CD4-positive, alpha-beta T cell (primary cell): ENCODE measurements around the gene CTCFL. TPM values are rescaled to one million over a fixed set of nuclear protein-coding genes. Genes with fewer than 3 reads are reported as not detected.

Source experiments
- ATAC-seq: fragments of 200-7000 bp; cut with Tn5 transposase; one replicate; pipeline ENCODE4 v1.10.0; 2022; ENCODE audit warnings: mild to moderate bottlenecking; ENCODE audit not compliant: poor library complexity
- CTCF ChIA-PET: fragments of 350-600 bp; sonication (Branson Sonifier 250); formaldehyde crosslinking; loops from one replicate; lab custom pipeline; 2021; ENCODE audit warnings: antibody characterized with exemption, inconsistent platforms; lab: Charles Lee
- POLR2A ChIA-PET: fragments of 350-600 bp; sonication (Branson Sonifier 250); formaldehyde crosslinking; loops from one replicate; lab custom pipeline; 2021; ENCODE audit warnings: antibody characterized with exemption, inconsistent platforms; lab: Charles Lee
- DNase-seq, 14 experiments: peaks; one replicate each; pipeline ENCODE4 v3.0.0-alpha.2; 2013 to 2020; ENCODE audit warnings: mixed read lengths in 2 of 14
- H3K27ac ChIP-seq, 2 donors: one replicate each; pipeline versions ENCODE4 v1.5.1 to v1.7.0; 2013; ENCODE audit warnings: low read length in 2 of 2, low read depth in 1 of 2, mild to moderate bottlenecking in 1 of 2
- H3K27me3 ChIP-seq, 2 experiments: 1 replicate in 1 of 2; 2 replicates in 1 of 2; pipeline versions ENCODE4 v1.6.1 to v1.7.0; 2013; ENCODE audit warnings: low read length in 2 of 2, control low read depth in 1 of 2, mild to moderate bottlenecking in 1 of 2, moderate library complexity in 1 of 2; ENCODE audit not compliant: insufficient read depth in 2 of 2, control insufficient read depth in 1 of 2
- H3K36me3 ChIP-seq: one replicate; pipeline ENCODE4 v1.6.1; 2013; ENCODE audit warnings: low read length, control low read depth; ENCODE audit not compliant: insufficient read depth
- H3K4me1 ChIP-seq: one replicate; pipeline ENCODE4 v1.6.1; 2013; ENCODE audit warnings: low read length, control low read depth; ENCODE audit not compliant: insufficient read depth
- H3K4me3 ChIP-seq: one replicate; pipeline ENCODE4 v1.5.1; 2013; ENCODE audit warnings: mild to moderate bottlenecking, low read length, moderate library complexity
- H3K9me3 ChIP-seq, 2 experiments: 1 replicate in 1 of 2; 2 replicates in 1 of 2; pipeline versions ENCODE4 v1.6.1 to v1.7.0; 2013; ENCODE audit warnings: low read length in 2 of 2, mild to moderate bottlenecking in 2 of 2, control low read depth in 1 of 2, moderate library complexity in 1 of 2; ENCODE audit not compliant: control insufficient read depth in 1 of 2, insufficient read depth in 1 of 2
- H3K27ac Mint-ChIP-seq: one replicate; pipeline ENCODE4 v1.8.0; 2020; ENCODE audit warnings: mixed read lengths
- H3K27me3 Mint-ChIP-seq: one replicate; pipeline ENCODE4 v1.8.0; 2021; ENCODE audit warnings: mixed read lengths
- H3K36me3 Mint-ChIP-seq: one replicate; pipeline ENCODE4 v1.8.0; 2021; ENCODE audit warnings: low read depth, mixed read lengths
- H3K4me1 Mint-ChIP-seq: one replicate; pipeline ENCODE4 v1.8.0; 2021; ENCODE audit warnings: low read depth, mixed read lengths
- H3K4me3 Mint-ChIP-seq: one replicate; pipeline ENCODE4 v1.8.0; 2020; ENCODE audit warnings: mild to moderate bottlenecking, mixed read lengths
- H3K9me3 Mint-ChIP-seq: one replicate; pipeline ENCODE4 v1.8.0; 2020; ENCODE audit warnings: mixed read lengths
- intact Hi-C, 2 experiments: fragments of 100-400 bp; cut with DNase I in 1 of 2; cut with micrococcal nuclease in 1 of 2; formaldehyde crosslinking; loops; one replicate each; pipeline versions ENCODE4 v1.15.1 to v1.9.0; 2023 to 2025; cut with DNase I, micrococcal nuclease
- total RNA-seq, 174 experiments: library from RNA in 2 of 174; stranded (reverse) in 2 of 174; gene quantifications; one replicate each; pipeline ENCODE4 v1.2.3 and lab custom pipeline; 2021 to 2026
- TF ChIP-seq, protein P1 (sequence below): fragments of 200-600 bp; IDR thresholded peaks from one replicate; pipeline ENCODE4 v1.8.0; 2022; ENCODE audit warnings: antibody characterized with exemption, mild to moderate bottlenecking

Gene CTCFL
- total RNA-seq, 2 experiments from 2014 or later, result not detected

- H3K4me1 Mint-ChIP-seq, result no peaks in the 10 kb centered on the region
- H3K36me3 Mint-ChIP-seq, result no peaks in the 10 kb centered on the region
- ATAC-seq (no peak), DNase-seq (no peak)
- H3K4me1 ChIP-seq, result no peaks in the 10 kb centered on the region
- TF ChIP-seq, protein P1, sequence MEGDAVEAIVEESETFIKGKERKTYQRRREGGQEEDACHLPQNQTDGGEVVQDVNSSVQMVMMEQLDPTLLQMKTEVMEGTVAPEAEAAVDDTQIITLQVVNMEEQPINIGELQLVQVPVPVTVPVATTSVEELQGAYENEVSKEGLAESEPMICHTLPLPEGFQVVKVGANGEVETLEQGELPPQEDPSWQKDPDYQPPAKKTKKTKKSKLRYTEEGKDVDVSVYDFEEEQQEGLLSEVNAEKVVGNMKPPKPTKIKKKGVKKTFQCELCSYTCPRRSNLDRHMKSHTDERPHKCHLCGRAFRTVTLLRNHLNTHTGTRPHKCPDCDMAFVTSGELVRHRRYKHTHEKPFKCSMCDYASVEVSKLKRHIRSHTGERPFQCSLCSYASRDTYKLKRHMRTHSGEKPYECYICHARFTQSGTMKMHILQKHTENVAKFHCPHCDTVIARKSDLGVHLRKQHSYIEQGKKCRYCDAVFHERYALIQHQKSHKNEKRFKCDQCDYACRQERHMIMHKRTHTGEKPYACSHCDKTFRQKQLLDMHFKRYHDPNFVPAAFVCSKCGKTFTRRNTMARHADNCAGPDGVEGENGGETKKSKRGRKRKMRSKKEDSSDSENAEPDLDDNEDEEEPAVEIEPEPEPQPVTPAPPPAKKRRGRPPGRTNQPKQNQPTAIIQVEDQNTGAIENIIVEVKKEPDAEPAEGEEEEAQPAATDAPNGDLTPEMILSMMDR, result no peak
- H3K4me3 ChIP-seq, result no peak overlapping the region
- H3K36me3 ChIP-seq, result no peaks in the 10 kb centered on the region
- ChIA-PET POLR2A (no interaction called here), CTCF (no interaction called here)
- H3K27ac ChIP-seq, result no peak overlapping the region
- no peaks in the 10 kb centered on the region for H3K9me3 Mint-ChIP-seq
- peaks cover 4 to 13% of the 10 kb centered on the region in 2 experiments for H3K27me3 ChIP-seq
- peaks cover 66% of the 10 kb centered on the region for H3K27me3 Mint-ChIP-seq
- H3K4me3 Mint-ChIP-seq, result no peak overlapping the region
- H3K9me3 ChIP-seq, result no peaks in the 10 kb centered on the region
- no peak overlapping the region for H3K27ac Mint-ChIP-seq
- intact Hi-C loops, result no loop called here
These were observed 44.0 kb upstream of the CTCFL start for GRCh38 chr20:57568960-57569359.

GRCh38 chr20:57568088-57568896 is 43.4 kb upstream of the CTCFL start:
- Mint-ChIP-seq H3K4me1 (no peaks in the 10 kb centered on the region), H3K27me3 (peaks cover 65% of the 10 kb centered on the region), H3K4me3 (no peak overlapping the region), H3K27ac (no peak overlapping the region), H3K36me3 (no peaks in the 10 kb centered on the region), H3K9me3 (no peaks in the 10 kb centered on the region)
- intact Hi-C loops, result no loop called here
- Histone ChIP-seq H3K36me3 (no peaks in the 10 kb centered on the region), H3K4me3 (no peak overlapping the region), H3K27me3 (peaks cover 4 to 13% of the 10 kb centered on the region in 2 experiments), H3K9me3 (no peaks in the 10 kb centered on the region), H3K27ac (no peak overlapping the region), H3K4me1 (no peaks in the 10 kb centered on the region)
- TF ChIP-seq, protein P1, result no peak
- CTCF ChIA-PET, result no interaction called here
- ATAC-seq (no peak), DNase-seq (no peak)
- POLR2A ChIA-PET, result no interaction called here

GRCh38 chr20:57567471-57568079 is 42.6 kb upstream of the CTCFL start:
- Mint-ChIP-seq H3K27ac (no peak overlapping the region), H3K4me1 (no peaks in the 10 kb centered on the region), H3K4me3 (no peak overlapping the region), H3K9me3 (no peaks in the 10 kb centered on the region), H3K27me3 (peaks cover 58% of the 10 kb centered on the region), H3K36me3 (no peaks in the 10 kb centered on the region)
- H3K9me3 ChIP-seq, result no peaks in the 10 kb centered on the region
- ChIA-PET CTCF (no interaction called here), POLR2A (no interaction called here)
- TF ChIP-seq, protein P1, result no peak
- no peaks in the 10 kb centered on the region for H3K36me3 ChIP-seq
- H3K27me3 ChIP-seq, result peaks cover 4 to 11% of the 10 kb centered on the region in 2 experiments
- intact Hi-C loops, result no loop called here
- no peak for DNase-seq
- H3K4me1 ChIP-seq, result no peaks in the 10 kb centered on the region
- no peak overlapping the region for H3K4me3 ChIP-seq
- H3K27ac ChIP-seq, result no peak overlapping the region
- ATAC-seq, result no peak
